ENCODE measurements around the gene TRIB2. TPM values are rescaled to one million over a fixed set of nuclear protein-coding genes. Genes with fewer than 3 reads are reported as not detected.

Gene TRIB2
- total RNA-seq, 2 donors from 2014 or later: 29.4 to 34.5 TPM

DNA sequence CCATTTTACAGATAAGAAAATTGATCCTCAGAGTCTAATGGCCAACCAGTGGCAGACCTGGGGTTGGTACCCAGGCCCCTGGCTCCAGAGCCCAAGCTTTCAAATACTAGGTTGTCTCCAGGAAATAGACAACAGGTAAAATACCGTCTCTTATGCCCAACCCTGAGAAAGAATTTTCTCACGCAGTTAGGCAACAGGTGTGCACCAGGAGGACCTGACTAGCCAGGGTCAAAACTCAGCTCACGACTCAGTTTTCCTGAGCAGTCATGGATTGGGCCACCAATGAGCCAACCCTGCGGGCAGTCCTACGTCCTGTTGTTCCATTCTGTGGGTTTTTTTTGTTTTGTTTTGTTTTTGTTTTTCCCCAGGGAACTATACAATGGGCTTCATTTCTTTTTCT, 13.5 kb downstream of the TRIB2 start:
- intact Hi-C loops (cut with DNase I): loop anchor here in 1 of 2 donors (10.0 kb wide), 1 partner anchor 75 kb away; no protein-coding TSS in a partner anchor
- DNase-seq (ENCODE audit: low spot score): no peak

DNA sequence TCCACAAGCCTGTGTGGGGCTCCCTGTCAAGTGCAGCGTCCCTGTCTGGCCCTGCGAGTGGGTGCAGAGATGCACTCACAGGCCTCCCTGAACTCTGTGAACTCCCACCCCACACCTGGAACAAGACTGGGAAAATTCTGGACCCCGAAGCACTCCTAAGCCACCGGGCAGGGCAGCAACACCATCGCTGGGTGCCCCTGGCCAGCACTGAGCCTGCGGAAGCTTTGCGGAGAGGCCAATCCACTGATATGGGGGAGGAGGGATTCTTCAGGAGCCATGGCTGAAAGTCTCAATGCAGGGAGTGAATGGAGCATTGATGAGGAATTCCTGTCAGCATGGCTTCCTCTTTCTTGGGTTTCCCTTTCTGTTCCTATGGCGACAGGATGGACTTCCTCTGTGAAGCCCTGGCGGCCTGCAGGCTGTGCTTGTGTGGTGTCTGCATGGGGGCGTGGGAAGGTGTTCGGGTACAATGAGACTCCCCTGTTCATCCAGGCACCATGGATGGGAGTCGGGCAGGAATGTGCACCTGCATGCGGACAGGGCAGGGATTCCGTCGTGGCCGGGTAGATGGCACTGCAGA, 15.1 kb downstream of the TRIB2 start:
- no peak for DNase-seq (ENCODE audit: low spot score)
- intact Hi-C loops (cut with DNase I): loop anchor here in 1 of 2 donors (10.0 kb wide), 1 partner anchor 73 kb away; no protein-coding TSS in a partner anchor

DNA sequence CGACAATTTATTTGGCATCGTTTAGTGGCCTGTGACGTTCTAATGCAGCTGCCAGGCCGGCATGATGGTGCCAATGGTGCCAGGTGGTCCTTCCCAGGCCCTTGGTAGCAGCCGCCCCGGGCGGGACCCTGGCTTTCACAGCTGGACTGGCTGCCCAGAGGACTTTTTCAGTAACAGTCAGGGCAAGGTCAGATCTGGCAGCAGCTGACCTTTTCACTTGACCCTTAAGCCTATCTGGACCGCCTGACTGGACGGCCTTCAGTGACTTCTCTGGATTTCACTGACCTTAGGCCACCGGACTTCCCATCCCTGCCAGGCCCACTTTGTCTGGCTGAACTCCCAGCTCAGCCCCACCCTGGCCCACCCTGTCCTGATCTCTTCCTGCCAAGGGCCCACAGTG, 15.9 kb downstream of the TRIB2 start:
- DNase-seq (ENCODE audit: low spot score): no peak
- intact Hi-C loops (cut with DNase I): loop anchor here in 1 of 2 donors (10.0 kb wide), 1 partner anchor 72 kb away; no protein-coding TSS in a partner anchor

DNA sequence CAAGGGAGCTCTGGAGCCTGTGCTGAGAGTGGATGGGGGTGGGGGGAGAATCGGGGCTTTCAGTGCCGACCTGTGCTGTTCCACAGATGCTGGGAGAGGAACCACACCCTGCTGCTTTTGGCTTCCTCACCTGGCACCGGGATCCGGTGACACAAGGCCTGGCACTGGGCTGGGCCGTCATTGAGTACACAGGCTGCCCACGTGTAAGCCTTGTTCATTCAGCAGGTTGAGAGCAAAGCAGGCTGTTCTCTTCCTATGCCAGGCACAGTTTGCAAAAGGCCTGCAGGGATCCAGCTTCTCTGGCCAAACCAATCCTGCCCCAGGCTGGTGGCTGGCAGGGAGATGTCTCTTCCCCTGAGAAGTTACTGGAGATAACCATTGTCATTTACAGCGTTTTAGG, 17.1 kb downstream of the TRIB2 start:
- intact Hi-C loops (cut with DNase I): loop anchor here in 1 of 2 donors (10.0 kb wide), 1 partner anchor 71 kb away; no protein-coding TSS in a partner anchor
- no peak for DNase-seq (ENCODE audit: low spot score)

DNA sequence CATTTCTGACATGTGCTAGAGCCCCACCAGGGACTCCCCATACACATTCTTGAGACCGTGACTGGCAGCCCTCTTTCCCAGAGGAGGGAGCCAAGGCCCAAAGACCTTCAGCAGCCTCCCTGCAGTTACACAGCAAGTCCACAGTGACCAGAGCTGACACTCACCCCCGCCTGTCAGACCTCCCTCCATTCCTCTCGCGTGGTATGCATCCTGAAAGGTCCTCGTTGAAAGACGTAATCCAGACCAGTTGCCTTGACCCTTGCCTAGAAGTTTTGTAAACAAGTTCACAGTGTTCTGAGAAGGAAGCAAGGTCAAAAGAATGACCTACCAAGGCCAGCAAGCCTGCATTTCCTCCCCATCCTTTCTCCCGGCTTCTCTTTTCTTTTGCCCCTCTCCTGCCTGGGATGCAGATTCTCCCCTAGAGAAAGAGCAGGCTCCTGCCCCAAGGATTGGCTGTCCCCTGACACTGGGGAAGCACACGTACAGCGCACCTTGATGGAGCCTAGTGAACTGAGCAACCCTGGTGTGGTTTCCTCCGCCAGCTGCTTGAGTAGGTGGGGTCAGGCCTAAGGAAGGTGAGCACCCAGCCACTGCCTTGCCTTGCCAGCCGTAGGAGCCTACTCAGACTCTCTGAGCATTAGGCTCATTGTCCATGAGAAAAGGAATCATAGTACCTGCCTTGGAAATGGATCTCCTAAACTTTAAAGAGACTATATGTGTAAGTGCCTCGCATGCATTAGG, 18.3 kb downstream of the TRIB2 start:
- intact Hi-C loops (cut with DNase I): loop anchor here in 1 of 2 donors (10.0 kb wide), 1 partner anchor 70 kb away; no protein-coding TSS in a partner anchor
- no peak for DNase-seq (ENCODE audit: low spot score)

DNA sequence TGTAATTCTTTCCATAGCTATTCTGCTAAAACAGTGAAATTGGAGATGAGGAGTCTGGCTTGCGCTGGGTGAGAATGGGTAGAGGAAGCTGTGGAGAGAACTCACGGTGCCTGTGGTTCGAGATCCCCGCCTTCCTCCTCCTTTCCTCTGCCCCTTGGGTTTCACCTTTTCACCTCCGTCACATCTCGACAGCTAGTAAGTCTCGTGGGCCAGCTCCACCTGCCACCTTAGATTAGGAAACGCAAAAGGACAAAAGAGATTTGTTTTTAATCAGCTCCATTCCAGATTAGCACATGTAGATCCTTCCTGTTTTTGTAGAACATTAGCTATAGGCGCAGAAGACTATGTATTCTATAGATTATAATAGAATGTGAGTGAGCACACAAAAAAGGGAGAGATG, 20.6 kb downstream of the TRIB2 start:
- intact Hi-C loops (cut with DNase I): loop anchor here in 1 of 2 donors (10.0 kb wide), 1 partner anchor 68 kb away; no protein-coding TSS in a partner anchor
- DNase-seq (ENCODE audit: low spot score): no peak

DNA sequence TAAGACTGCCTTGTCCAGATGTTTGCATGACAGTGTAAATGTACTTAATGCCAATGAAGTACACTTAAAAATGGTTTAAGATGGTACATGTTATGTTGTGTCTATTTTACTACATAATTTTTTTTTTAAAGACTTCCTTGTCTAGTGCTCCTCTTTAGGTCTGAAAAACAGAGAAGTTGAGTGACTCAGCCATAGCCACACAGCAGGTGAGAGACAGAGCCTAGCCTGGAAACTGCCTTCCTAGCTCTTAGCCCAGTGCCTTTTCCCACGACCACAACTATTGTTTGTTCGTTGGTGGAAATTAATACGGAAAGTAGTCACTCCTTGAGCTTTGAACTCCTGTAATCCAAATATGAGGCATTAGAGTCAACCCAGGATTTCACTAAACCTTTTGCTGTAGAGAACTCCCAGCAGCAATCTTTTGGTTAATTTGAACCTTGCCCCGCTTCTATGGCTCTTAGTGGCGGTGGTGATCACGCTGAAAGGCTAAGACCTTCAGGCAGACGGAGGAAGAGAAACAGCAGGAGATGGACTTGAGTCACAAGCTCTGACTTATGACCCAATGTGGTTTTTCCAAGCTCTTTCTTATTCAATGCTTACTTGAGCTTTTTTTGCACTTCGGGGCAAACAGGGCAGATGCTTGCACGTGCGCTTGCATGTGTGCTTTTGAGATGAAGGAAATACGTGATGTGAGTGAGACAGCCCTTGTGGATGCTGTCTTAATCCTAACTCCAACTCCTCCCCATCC, 21.2 kb downstream of the TRIB2 start:
- intact Hi-C loops (cut with DNase I): loop anchor here in 1 of 2 donors (10.0 kb wide), 1 partner anchor 67 kb away; no protein-coding TSS in a partner anchor
- no peak for DNase-seq (ENCODE audit: low spot score)

DNA sequence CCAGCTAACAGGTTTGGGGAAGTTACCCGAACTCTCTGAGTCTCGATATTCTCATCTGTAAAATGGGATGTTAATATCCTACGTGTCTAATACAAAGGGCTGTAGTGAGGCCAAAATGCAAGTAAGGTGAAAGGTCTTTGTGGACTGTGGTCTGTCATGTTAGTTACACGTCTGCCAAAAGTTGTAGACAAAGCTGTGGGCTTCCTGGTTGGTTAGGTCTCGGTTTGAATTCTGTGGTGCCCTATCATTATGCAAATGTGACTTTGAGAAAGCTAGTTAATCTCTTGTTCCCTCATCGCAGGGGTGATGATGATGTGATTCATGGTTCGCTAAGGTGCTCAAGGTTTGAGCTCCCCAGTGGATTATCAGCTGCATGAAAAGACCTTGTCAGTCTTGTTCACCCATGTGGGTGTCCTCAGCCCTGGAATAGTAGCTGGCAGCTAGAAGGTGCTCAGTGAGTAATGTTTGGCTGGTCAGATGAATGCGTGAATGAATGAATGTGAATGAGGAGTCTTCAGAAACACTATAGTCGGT, 23.1 kb downstream of the TRIB2 start:
- DNase-seq (ENCODE audit: low spot score): no peak
- intact Hi-C loops (cut with DNase I): loop anchor here in 1 of 2 donors (10.0 kb wide), 1 partner anchor 65 kb away; no protein-coding TSS in a partner anchor

DNA sequence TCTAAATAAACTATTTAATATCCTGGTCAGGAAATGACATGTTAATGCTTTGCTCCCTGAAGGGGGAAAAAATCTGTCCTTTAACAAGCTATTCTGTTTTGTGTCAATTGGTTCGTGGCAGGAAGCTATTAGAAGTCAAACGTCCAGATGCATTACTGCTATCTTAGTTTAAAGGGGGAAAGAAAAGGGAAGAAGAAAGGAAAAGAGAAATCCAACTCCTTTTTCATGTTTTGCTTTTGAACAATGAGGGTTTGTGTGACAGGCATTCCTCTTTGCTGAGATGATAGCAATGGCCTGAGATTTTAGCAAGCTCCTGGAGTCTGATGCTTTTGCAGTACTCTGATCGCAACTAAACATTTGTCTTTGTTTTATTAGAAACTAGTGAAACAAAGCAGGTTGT, 24.6 kb downstream of the TRIB2 start:
- DNase-seq (ENCODE audit: low spot score): no peak
- intact Hi-C loops (cut with DNase I): no loop called here

DNA sequence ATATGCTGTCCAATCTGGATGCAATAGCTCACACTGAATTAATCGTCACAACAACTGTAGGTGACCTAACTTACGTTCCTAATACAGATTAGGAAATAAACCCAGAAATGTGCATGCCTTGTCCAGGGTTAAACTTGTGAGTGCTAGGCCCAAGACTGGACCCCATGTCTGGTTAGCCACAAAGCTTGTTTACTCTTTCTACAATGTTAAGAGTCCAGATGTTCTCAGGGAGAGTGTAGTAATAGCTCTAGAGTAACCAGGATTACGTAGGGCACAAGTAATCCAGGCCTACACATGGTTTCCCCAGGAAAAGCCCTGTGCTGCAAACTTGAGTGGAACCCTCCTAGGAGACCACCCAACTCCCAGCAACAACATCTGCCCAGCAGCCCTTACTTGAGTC, 26.2 kb downstream of the TRIB2 start:
- DNase-seq (ENCODE audit: low spot score): no peak
- intact Hi-C loops (cut with DNase I): no loop called here

DNA sequence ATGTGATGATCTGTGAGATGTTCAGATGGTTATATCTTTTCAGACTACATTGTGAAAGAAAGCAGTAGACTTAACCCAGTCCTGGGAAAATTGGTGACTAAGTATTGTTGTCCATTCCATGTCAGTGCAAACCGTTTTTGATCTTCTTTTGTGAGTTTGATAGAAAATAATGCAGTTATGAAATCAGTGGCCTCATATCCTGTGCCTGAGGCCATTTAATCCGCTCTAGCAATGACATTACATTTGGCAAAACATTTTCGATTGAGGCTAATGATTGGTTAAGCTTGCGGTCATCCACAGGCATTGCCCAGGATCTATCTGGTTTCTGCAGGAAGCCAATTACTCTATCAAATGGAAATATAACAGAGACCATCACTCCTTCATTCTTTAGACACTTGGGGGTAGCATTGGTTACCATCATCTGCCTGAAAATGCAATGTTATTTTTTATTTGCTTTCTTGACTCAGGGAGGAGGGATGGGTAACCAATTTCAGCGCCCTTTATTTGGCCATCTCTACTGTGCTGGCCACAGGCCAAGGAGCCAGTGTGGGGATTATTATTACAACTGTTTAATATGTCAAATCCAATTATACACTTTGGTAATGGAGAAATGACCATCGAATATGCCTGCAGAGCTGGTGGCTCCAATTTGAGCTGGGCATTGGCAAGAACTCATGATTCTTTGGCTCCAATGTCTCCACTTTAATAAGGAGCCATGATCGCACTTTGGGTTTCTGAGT, 33.6 kb downstream of the TRIB2 start:
- intact Hi-C loops (cut with DNase I): no loop called here
- no peak for DNase-seq (ENCODE audit: low spot score)

DNA sequence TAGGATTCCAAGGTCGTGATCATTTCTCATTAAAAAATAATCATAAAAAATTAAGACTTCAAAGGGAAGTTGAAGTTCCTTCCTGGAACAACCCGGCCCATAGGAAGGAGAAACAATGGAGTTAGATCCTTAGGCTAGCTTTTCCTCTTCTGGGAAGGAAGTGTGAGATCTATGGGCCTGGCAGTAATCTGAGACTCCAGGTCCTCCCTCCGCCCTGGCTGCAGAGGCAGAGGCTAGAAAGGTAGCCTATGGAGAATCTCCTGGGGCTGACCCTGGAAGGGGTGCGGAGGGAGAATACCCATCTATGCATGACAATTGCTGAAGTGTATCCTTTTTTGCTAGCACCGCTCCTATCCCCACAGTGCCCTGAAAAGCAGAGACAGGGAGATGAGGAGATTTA, 37.9 kb downstream of the TRIB2 start:
- DNase-seq (ENCODE audit: low spot score): no peak
- intact Hi-C loops (cut with DNase I): no loop called here

DNA sequence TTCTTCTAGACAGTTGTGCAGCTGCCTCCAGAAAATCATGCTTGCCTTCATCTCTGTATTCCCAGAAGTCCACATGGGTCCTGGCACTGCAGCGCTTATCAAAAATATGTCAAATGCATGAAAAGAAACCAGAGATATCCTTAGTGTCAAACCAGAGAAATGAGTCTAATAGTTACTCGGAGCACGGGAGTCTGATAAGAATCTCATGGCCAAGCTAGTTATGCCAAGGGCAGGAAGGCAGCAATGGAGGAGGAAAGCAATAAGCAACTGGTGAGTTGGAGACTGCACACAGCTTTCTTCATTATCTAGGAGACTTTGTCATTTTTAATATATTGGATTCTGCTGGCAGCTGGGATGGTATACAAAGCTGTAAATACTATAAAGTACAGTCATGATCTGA, 38.6 kb downstream of the TRIB2 start:
- no peak for DNase-seq (ENCODE audit: low spot score)
- intact Hi-C loops (cut with DNase I): no loop called here

DNA sequence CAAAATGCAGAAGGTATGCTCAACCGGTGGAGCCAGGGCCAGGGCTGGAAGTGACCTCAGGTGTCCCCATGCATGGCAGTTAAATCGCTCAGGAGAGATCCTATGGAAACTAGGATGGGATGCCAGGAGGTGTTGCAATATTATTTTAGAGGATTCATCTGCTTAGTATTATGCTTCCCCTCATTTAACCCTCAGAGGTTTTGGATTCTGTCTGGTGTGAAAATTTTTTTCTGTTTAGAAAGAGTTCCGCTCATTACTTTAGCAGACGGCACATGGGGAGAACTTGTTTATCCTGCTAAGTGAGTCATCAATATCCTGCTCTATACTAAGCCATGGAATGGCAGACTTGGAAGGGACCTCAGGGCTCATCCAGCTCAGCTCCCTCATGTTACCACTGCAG, 42.5 kb downstream of the TRIB2 start:
- intact Hi-C loops (cut with DNase I): no loop called here
- DNase-seq (ENCODE audit: low spot score): no peak

DNA sequence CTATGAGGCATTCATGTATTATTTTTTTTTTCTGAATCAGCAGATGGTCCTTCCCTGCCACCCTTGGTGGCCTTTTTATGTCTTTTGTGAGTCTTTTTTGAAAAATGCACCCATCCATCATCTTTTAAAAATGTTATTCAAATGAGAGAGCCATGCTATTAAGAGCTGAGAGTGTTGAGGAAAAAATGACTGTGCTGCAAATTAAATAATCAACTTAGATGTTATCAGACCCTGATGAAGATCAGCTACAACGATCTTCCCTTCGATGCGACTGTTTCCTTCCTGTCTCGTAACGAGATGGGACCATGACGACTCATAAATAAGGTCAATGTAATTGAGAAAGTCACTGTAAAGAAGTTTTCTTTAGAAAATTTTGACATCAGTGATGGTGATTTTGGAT, 44.4 kb downstream of the TRIB2 start:
- intact Hi-C loops (cut with DNase I): no loop called here
- no peak for DNase-seq (ENCODE audit: low spot score)

DNA sequence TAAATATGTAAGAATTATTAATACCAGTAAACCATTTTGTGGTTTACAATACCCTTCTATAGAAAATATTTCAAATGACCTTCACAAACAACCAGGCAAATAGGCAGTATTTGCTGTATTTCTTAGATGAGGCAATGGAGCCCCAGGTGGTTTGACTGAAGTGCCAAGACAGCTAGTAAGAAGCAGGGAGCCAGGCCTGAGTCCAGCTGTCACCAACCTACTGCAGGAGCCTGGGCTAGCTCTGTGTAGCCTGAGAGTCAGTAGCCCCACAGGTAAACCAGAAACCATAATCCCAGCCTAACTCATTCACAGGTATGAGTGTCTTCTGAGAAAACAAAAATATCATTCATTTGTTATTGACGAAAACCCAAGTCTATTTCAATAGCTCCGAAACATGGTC, 45.6 kb downstream of the TRIB2 start:
- intact Hi-C loops (cut with DNase I): no loop called here
- no peak for DNase-seq (ENCODE audit: low spot score)

DNA sequence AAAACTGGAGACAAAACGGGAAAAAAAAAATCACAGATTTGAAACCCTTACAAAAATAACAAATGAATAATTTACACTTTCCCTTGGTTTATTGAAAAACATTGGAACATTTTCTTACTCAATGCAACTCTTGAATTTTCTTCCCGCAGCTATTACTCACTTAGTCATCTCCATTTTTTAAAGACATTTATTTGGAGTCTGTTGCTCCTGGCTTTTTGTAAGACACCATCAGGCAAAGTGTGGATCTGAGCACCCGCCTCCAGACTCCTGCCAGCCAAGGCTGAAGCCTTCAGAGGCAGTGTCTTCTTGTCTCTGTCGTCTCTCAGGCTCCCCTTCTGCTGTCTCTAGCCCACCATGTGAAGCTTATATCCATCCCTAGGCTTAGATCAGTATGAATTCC, 46.2 kb downstream of the TRIB2 start:
- intact Hi-C loops (cut with DNase I): no loop called here
- DNase-seq (ENCODE audit: low spot score): no peak

DNA sequence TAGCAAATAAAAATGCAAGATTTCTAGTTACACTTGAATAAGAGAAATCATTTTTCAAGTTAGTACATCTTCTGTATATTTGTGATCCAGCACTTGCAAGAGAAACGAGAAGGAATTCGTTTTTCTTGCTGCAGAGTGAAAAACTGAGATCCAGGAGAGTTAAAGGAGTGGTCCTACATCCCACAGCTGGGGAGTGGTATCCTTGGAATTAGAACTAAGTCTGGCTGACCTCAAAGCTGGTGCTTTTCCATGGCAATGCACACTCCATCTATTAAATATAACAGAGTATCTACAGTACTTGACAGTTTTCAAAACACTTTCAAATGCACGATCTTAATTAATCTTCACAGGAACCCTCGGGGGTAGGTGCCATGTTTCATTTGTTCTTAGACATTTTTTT, 46.8 kb downstream of the TRIB2 start:
- no peak for DNase-seq (ENCODE audit: low spot score)
- intact Hi-C loops (cut with DNase I): no loop called here

DNA sequence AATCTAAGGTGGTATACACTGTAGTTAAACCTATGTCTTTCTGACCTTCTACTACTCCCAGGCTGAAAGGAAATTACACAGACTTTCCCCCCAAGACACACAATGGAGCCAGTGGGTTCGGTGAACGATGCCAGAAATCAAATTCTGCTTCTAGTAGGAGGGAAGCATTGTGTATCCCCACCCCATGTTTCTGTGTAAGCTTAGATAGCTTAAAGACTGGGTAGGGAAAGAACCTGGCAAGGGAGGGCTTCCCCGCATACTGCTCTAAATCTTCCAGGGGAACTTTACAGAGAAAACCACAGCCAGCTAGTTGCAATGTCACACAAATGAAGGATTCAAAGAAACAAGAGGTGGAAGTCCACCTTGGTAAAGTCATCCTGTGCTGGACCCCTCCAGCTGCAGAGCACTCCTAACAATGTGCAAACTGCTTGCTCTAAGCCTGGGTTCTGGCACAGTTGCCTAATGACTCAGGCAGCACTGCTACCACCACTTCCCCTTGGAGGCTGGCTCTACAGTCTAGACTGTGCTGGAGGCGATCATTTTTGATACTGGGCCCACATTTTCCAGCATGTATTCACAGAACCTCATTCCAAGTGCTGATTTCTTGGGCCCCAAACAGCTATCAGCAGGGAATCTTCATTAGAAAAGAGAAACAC, 47.5 kb downstream of the TRIB2 start:
- DNase-seq (ENCODE audit: low spot score): peak; percentile 90
- intact Hi-C loops (cut with DNase I): no loop called here
